NCI-H2107 treated with DMSO at 0.1 percent for 48 hours (cell line): ENCODE measurements around the gene MBLAC2.
A peak's percentile ranks its signal among the peaks of the same experiment; 100 is the strongest.

Experiments
- DNase-seq: peaks from one replicate; lab custom pipeline; 2025; ENCODE audit not compliant: unreplicated experiment; lab: John Stamatoyannopoulos, UW

Gene MBLAC2

GRCh38 chr5:90474235-90475107 is at the start of gene MBLAC2, which contains the start of gene POLR3G:
MBLAC2 (minus strand) TSS chr5:90474771; CDS start chr5:90474292, 479 bp downstream.
POLR3G (plus strand) TSS chr5:90474864; CDS start chr5:90485568, 10,704 bp downstream.
- peak; percentile 50 for DNase-seq

- DNase-seq, result peak; percentile 85
Observed at GRCh38 chr5:90519081-90519480, 44.5 kb upstream of the MBLAC2 start.

GRCh38 chr5:90518661-90519060 is 44.1 kb upstream of the MBLAC2 start:
- DNase-seq, result peak; percentile 85

- no peak for DNase-seq
Observed at GRCh38 chr5:90514520-90514919, 39.9 kb upstream of the MBLAC2 start.

- DNase-seq, result no peak
Observed at GRCh38 chr5:90510438-90510837, 35.9 kb upstream of the MBLAC2 start.

GRCh38 chr5:90506221-90506620 is 31.6 kb upstream of the MBLAC2 start:
- no peak for DNase-seq

- no peak for DNase-seq
Observed at GRCh38 chr5:90504743-90505142, 30.2 kb upstream of the MBLAC2 start.

GRCh38 chr5:90503596-90503995 is 29.0 kb upstream of the MBLAC2 start:
- DNase-seq, result no peak

- no peak for DNase-seq
Observed at GRCh38 chr5:90495146-90495545, 20.6 kb upstream of the MBLAC2 start.

GRCh38 chr5:90494043-90494442 is 19.5 kb upstream of the MBLAC2 start:
- no peak for DNase-seq

GRCh38 chr5:90488791-90489190 is 14.2 kb upstream of the MBLAC2 start:
- peak; percentile 3 for DNase-seq

- no peak for DNase-seq
Observed at GRCh38 chr5:90484540-90484939, 10.0 kb upstream of the MBLAC2 start.

GRCh38 chr5:90483206-90483605 is 8.6 kb upstream of the MBLAC2 start:
- DNase-seq, result no peak

GRCh38 chr5:90480699-90481098 is 6.1 kb upstream of the MBLAC2 start:
- DNase-seq, result no peak

- no peak for DNase-seq
Observed at GRCh38 chr5:90479611-90480385, 5.2 kb upstream of the MBLAC2 start.

- DNase-seq, result no peak
Observed at GRCh38 chr5:90477621-90478215, 3.1 kb upstream of the MBLAC2 start.

- no peak for DNase-seq
Observed at GRCh38 chr5:90477073-90477472, 2.5 kb upstream of the MBLAC2 start.

GRCh38 chr5:90476391-90476790 is 1.8 kb upstream of the MBLAC2 start:
- no peak for DNase-seq

- DNase-seq, result no peak
Observed at GRCh38 chr5:90475436-90475980, 937 bp upstream of the MBLAC2 start.

- DNase-seq, result peak; percentile 31
Observed at GRCh38 chr5:90473396-90474234, 956 bp downstream of the MBLAC2 start.
